Measurements from ENCODE around the gene ANXA8L1.
"Not testable (repeated sequence)": the region's sequence is repeated elsewhere in the genome, so short reads cannot be mapped to it uniquely, and the experiment has no call there.

Gene ANXA8L1

DNA sequence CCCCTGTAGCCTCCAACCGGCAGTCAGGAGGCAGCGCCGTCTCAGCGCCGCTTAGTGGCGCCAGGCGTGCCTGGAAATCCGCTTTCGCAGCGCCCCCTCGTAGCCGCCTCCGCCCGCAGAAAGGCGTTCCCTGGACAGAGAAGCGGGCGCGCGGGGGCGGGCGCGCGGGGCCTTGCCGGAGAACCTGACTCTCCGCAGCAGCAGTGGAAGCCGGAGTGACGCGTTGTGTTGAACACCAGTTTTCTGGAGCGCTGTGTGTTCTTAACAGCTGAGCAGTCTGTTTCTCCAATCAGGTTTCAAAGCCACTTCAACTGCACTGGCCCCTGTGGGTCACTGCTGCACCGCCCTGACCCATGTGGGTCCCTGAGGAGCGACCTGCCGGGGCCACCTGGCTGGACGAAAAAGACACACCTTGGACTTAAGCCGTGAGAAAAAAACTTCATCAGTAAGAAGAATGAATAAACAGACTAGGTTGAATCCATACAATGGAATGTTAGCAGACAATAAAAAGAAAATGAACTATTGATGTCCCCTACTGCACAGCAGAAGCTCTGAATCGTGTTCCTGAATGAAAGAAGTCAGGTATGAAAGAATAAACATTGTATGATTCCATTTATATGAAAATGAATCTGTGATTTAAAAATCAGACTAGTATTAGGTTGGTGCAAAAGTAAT is 22.8 kb downstream of the ANXA8L1 start:
- DNase-seq (ENCODE audit: low read depth): not testable (repeated sequence)

DNA sequence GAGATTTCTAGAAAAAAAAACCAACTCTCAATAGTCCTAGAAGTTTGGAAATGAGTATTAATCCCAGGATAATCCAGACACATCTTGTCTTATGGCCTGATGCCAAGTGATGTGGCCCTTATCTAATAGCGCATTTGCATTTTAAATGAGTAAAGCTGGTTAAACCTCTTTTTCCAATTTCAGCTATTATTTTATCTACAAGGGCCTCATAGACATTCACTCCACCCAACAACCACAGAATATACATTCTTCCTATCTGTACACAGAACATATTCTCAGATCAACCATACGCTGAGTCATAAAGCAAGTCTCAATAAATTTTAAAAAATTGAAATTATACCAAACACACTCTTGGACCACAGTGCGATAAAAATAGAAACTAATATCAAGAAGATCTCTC is 34.0 kb downstream of the ANXA8L1 start:
- DNase-seq (ENCODE audit: low read depth): not testable (repeated sequence)

GRCh38 chr10:46411123-46411522 is 35.5 kb downstream of the ANXA8L1 start:
- DNase-seq (ENCODE audit: low read depth): not testable (repeated sequence)

- not testable (repeated sequence) for DNase-seq (ENCODE audit: low read depth)
Measured at GRCh38 chr10:46412665-46413064, 37.1 kb downstream of the ANXA8L1 start.

DNA sequence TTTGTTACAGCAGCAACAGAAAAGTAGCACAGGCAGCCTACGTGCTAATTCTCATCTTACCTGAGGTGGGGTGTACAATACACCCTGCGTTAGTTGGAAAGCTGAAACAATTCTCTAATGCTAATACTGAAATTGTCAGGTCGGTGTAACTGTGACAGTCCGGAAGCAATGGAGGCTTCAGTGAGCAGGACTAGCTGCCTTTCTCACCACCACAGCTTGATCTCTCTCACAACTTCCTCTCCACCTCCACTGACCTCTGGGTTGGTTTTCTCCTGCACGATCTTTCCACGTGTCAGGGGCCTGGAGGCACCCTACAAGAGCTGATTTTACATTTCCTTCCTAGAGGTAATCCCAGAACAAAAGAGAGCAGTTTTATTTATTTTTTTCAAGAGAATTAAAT is 39.7 kb downstream of the ANXA8L1 start:
- not testable (repeated sequence) for DNase-seq (ENCODE audit: low read depth)

DNA sequence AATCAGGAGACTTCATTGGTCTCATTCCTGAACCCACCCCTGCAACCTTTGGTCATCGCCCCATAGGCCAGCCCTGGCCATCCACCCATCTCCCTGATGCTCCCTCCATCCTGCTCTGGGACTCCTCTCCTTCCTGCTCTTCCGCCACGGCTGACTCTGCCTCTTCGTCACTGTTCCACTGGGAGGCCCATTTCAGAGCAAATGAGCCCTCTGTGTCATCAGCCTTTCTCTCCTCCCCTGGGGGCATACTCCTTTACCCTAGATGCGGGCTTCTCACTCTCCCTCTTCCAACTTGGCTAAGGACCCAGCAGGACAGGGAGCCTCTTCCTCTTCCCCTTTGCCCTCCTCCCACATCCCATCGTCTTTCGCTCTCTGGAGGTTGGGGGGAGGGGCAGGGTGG is 42.7 kb downstream of the ANXA8L1 start:
- not testable (repeated sequence) for DNase-seq (ENCODE audit: low read depth)

GRCh38 chr10:46419570-46420379 is 44.2 kb downstream of the ANXA8L1 start:
- DNase-seq (ENCODE audit: low read depth): not testable (repeated sequence)

DNA sequence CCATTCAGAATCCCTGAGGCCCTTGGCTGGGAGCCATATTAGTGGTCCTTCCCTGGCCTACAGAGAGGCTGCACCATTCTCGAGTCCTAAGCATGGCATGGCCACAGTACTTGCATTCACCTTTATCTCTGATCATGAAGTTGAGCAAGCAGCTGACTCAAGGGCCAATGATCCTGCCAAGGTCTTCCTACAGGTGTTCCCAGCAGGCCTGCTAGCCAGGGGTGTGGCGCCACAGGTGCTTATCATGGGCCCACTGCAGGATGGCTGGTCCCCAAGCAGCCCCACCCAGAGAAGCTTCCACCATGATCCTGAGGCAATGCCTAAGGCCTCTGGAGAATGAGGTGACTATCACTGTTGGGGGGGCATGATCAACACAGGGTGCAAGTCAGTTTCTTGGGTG is 48.0 kb downstream of the ANXA8L1 start:
- DNase-seq (ENCODE audit: low read depth): not testable (repeated sequence)

DNA sequence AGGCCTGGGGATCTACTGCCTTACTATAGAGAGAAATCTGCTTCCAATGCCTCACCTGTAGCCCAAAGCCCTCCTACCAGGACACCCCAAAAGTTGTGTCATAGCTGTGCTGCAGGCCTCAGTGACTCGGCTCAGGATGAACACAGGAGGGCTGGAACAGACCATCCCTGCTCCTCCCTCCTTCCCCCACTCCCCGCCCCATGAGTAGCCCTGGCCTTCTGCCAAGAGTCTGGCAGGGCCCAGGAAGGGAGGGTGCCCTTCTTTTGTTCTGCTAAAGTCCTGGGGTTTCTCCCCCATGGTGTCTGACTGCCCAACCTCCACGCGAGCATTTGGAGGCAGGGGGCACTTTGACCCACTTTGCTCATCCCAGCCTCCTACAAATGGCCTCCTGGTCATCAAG is 65.4 kb downstream of the ANXA8L1 start:
- not testable (repeated sequence) for DNase-seq (ENCODE audit: low read depth)

Data from CMK (cell line).